DND-41 (cell line): ENCODE results near the gene SMAD7.

Source experiments
- ATAC-seq: fragments of 200-7000 bp; cut with Tn5 transposase; 3 replicates; pipeline ENCODE4 v1.9.1; 2021; ENCODE audit warnings: low read depth; ENCODE audit not compliant: insufficient read depth
- DNase-seq: peaks from one replicate; pipeline ENCODE4 v3.0.0-alpha.2; 2020
- H2AFZ ChIP-seq: 2 replicates; pipeline ENCODE4 v1.6.0; 2012; ENCODE audit warnings: low read depth, low read length
- H3K27ac ChIP-seq: 2 replicates; pipeline ENCODE4 v1.5.1; 2012; ENCODE audit warnings: low read length, inconsistent platforms
- H3K27me3 ChIP-seq: fragments of 200-600 bp; sonication (generic); 2 replicates; pipeline ENCODE4 v1.6.0; 2012; ENCODE audit warnings: low read length, mild to moderate bottlenecking, inconsistent platforms; ENCODE audit not compliant: insufficient read depth, poor library complexity
- H3K36me3 ChIP-seq: 2 replicates; pipeline ENCODE4 v1.5.1; 2012; ENCODE audit warnings: low read length, inconsistent platforms; ENCODE audit not compliant: insufficient read depth
- H3K4me1 ChIP-seq: 2 replicates; pipeline ENCODE4 v1.5.1; 2012; ENCODE audit warnings: mild to moderate bottlenecking, low read length; ENCODE audit not compliant: insufficient read depth
- H3K4me2 ChIP-seq: 2 replicates; pipeline ENCODE4 v1.6.0; 2012; ENCODE audit warnings: mild to moderate bottlenecking, moderate library complexity, low read length, inconsistent platforms; ENCODE audit not compliant: insufficient read depth
- H3K4me3 ChIP-seq, 2 experiments: fragments of 200-600 bp in 1 of 2; shearing (Covaris generic) in 1 of 2; 2 replicates each; pipeline ENCODE4 v1.5.1; 2012 to 2016; ENCODE audit warnings: inconsistent platforms in 2 of 2, low read length in 2 of 2, mild to moderate bottlenecking in 2 of 2, low read depth in 1 of 2, moderate library complexity in 1 of 2
- H3K79me2 ChIP-seq: 2 replicates; pipeline ENCODE4 v1.6.0; 2012; ENCODE audit warnings: low read length, inconsistent platforms; ENCODE audit not compliant: insufficient read depth
- H3K9ac ChIP-seq: 2 replicates; pipeline ENCODE4 v1.6.0; 2012; ENCODE audit warnings: low read depth, mild to moderate bottlenecking, inconsistent platforms, low read length, moderate library complexity
- H3K9me3 ChIP-seq: 2 replicates; pipeline ENCODE4 v1.5.1; 2012; ENCODE audit warnings: low read length, moderate library complexity, mild to moderate bottlenecking, inconsistent platforms; ENCODE audit not compliant: insufficient read depth, severe bottlenecking
- H4K20me1 ChIP-seq: 2 replicates; pipeline ENCODE4 v1.6.0; 2012; ENCODE audit warnings: low read length; ENCODE audit not compliant: insufficient read depth
- CTCF ChIP-seq: IDR thresholded peaks from 2 replicates; pipeline ENCODE4 v1.5.1; 2012; ENCODE audit warnings: borderline replicate concordance, low read length, moderate library complexity, mild to moderate bottlenecking; ENCODE audit not compliant: poor library complexity, severe bottlenecking; ENCODE audit errors: extremely low read depth
- EZH2 ChIP-seq: IDR thresholded peaks from 3 replicates; pipeline ENCODE4 v1.6.1; 2012; ENCODE audit warnings: borderline replicate concordance, low read depth, mild to moderate bottlenecking, moderate library complexity, low read length, inconsistent platforms; ENCODE audit not compliant: severe bottlenecking

The SMAD7 gene

GRCh38 chr18:48877941-48878340, 72.8 kb downstream of the SMAD7 start:
- ATAC-seq (no peak), DNase-seq (no peak)
- H3K36me3 ChIP-seq = no peaks in the 10 kb centered on the region
- H3K4me1 ChIP-seq = peaks cover 9% of the 10 kb centered on the region
- no peak overlapping the region for H3K4me3 ChIP-seq
- no peaks in the 10 kb centered on the region for H3K9me3 ChIP-seq
- no peaks in the 10 kb centered on the region for H3K79me2 ChIP-seq
- H3K4me2 ChIP-seq = no peak overlapping the region
- H3K27me3 ChIP-seq = no peaks in the 10 kb centered on the region
- TF ChIP-seq EZH2 (no peak), CTCF (no peak)
- no peak overlapping the region for H2AFZ ChIP-seq
- no peak overlapping the region for H3K9ac ChIP-seq
- H3K27ac ChIP-seq = no peak overlapping the region
- H4K20me1 ChIP-seq = no peaks in the 10 kb centered on the region

- Histone ChIP-seq H4K20me1 (no peaks in the 10 kb centered on the region), H3K27me3 (no peaks in the 10 kb centered on the region), H3K4me2 (no peak overlapping the region), H3K4me3 (no peak overlapping the region), H3K36me3 (no peaks in the 10 kb centered on the region), H3K9ac (no peak overlapping the region), H2AFZ (no peak overlapping the region), H3K9me3 (no peaks in the 10 kb centered on the region), H3K4me1 (peaks cover 9% of the 10 kb centered on the region), H3K27ac (no peak overlapping the region), H3K79me2 (no peaks in the 10 kb centered on the region)
- ATAC-seq (no peak), DNase-seq (no peak)
- no peak for TF ChIP-seq EZH2
- TF ChIP-seq CTCF = no peak
Observed at GRCh38 chr18:48876590-48876989, 74.2 kb downstream of the SMAD7 start.

- Histone ChIP-seq H3K79me2 (no peaks in the 10 kb centered on the region), H3K27ac (no peak overlapping the region), H3K4me1 (peaks cover 8% of the 10 kb centered on the region), H3K4me3 (no peak overlapping the region), H3K4me2 (no peak overlapping the region), H3K36me3 (no peaks in the 10 kb centered on the region), H3K9me3 (no peaks in the 10 kb centered on the region), H2AFZ (no peak overlapping the region), H3K9ac (no peak overlapping the region), H4K20me1 (no peaks in the 10 kb centered on the region), H3K27me3 (no peaks in the 10 kb centered on the region)
- no peak for TF ChIP-seq EZH2
- TF ChIP-seq CTCF = no peak
- ATAC-seq = no peak
- DNase-seq = no peak
Observed at GRCh38 chr18:48875942-48876511, 74.7 kb downstream of the SMAD7 start.

DNA sequence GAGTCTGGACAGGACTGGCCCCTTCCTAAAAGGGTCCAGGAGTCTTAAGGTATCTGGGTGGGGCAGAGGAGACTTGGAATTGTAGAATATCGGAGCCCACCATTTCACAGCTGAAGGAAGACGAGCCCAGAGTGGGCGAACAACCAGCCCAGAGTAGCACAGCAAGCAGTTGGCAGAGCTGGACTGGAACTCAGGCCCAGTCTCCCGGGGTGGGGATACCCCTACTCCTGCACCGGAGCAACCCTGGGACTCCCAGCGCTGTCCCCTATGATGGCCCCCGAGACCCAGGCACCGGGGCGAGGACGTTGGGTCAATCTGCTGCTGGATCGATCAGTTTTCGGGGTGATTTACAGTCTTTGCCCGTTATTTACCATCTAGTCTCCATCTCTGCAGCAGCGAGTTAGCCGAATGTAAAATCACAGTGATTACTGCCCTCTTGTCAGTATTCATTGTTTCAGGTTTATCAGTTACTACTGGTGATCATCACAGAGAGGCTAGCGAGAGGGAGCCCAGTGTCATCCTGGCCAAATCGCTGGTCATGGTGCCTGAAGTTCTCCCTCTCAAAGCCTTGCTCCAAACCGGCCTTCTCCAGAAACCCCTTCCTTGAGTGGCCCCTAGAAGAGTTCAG, 75.3 kb downstream of the SMAD7 start:
- no peak overlapping the region for H2AFZ ChIP-seq
- H3K36me3 ChIP-seq = no peaks in the 10 kb centered on the region
- H3K4me2 ChIP-seq = no peak overlapping the region
- H3K79me2 ChIP-seq = no peaks in the 10 kb centered on the region
- DNase-seq (no peak), ATAC-seq (no peak)
- no peaks in the 10 kb centered on the region for H3K27me3 ChIP-seq
- no peaks in the 10 kb centered on the region for H4K20me1 ChIP-seq
- no peak overlapping the region for H3K4me3 ChIP-seq
- peaks cover 2% of the 10 kb centered on the region for H3K4me1 ChIP-seq
- H3K27ac ChIP-seq = no peak overlapping the region
- TF ChIP-seq EZH2 = no peak
- no peak for TF ChIP-seq CTCF
- H3K9ac ChIP-seq = no peak overlapping the region
- no peaks in the 10 kb centered on the region for H3K9me3 ChIP-seq
